Middle frontal gyrus (tissue), 1 donor: ENCODE measurements around the gene RIMBP3C.
"Not testable (repeated sequence)": the region's sequence is repeated elsewhere in the genome, so short reads cannot be mapped to it uniquely, and the experiment has no call there.

Experiments used
- DNase-seq: peaks from one replicate; pipeline ENCODE4 v3.0.0-alpha.2; 2015; ENCODE audit warnings: low spot score; ENCODE audit errors: extremely low spot score

Gene RIMBP3C

GRCh38 chr22:21526705-21527500, 24.4 kb downstream of the RIMBP3C start:
- DNase-seq, result not testable (repeated sequence)

DNA sequence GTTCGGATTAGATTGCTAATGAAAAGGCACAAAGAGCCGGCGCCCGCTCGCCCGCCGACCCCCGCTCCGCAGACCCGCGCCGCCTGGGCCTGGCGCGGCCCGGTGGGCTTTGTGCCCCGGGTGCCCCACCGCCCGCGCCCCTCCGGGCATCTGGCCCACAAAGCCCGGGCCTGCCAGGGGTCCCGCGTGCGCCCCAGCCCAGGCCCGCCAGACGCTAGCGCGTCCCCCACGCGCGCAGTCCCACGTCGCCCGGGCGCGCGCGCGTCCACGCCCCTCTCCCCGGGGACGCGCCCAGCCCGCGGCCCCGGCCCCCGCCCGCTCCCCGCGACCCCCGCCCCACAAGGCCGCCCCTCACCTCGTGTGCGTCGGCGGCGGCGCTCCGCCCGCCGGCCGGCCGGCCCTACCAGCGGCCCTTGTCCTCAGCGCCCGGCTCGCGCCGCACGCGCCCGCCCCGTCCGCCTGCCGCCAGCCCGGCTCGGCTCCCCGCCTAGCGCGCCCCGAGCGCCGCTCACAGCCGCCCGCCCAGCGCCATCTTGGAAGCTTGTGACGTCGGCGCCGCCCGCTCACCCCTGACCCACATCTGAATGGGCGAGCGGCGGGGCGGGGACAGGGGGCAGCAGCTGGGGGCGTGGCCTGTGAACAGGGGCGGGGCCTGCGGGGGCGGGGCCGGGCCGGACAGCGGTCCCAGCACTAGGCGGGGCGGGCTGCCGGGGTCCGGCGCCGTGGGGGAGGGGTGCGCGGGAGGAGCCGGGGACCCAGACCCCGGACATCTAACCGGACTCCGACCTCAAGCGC, 34.1 kb downstream of the RIMBP3C start:
- not testable (repeated sequence) for DNase-seq

DNA sequence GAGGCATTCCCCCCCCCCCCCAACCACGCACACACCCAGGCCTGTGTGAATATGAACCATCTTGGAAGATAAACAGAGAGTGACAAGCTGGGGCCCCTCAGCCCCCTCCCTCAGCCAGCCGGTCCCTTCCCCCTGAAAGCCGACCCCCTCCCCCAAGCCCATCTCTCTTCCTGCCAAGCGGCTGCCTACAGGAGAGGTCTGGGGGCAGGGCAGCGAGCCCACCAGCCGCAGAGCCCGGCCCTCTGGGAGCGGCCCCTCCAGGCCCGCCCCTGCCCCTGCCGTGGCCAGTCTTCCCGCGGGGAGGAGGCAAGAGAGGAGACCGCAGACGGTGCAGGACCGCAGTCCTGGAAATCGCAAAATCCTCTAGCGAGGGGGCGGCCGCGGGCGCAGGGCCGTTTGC, 34.7 kb downstream of the RIMBP3C start:
- DNase-seq, result not testable (repeated sequence)

GRCh38 chr22:21515234-21515633, 36.0 kb downstream of the RIMBP3C start:
- DNase-seq, result not testable (repeated sequence)

DNA sequence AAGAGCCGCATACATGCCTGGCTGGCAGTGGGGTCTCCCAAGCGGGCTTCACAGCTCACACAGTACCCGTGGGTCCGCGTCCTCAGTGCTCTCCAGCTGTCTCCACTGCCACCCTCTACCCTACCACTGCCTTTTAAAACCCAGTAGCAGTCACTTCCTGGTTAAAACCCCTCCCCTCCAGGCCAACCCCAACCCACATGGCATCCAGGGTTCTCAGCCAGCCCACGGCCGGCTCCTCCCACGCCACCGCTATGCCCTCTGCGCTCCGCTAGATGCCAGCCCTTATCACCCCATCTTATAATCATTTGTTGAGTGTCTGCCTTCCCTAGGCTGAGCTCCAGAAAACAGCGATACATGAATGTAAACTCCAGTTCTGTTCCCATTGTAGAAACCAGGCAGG, 37.1 kb downstream of the RIMBP3C start:
- not testable (repeated sequence) for DNase-seq

DNA sequence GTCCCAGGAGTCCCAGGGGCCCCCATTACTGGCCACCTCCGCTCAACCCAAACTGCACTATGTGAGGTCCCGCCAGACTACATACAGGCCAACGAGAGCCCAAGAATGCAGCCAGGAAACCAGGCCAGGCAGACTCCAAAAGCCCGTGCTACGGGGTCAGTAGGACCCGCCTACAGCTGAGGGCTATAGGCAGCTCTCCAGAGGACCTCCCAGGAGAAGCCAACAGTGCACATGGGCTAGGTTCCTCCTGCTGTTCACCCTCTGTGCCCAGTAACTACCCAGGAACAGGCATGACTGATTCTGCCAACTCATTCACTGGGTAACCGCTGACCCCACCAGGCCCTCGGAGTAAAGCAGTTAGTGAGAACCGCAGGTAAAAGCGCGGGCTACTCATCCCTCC, 39.2 kb downstream of the RIMBP3C start:
- not testable (repeated sequence) for DNase-seq

- DNase-seq, result not testable (repeated sequence)
Measured at GRCh38 chr22:21510397-21510796, 40.9 kb downstream of the RIMBP3C start.

- not testable (repeated sequence) for DNase-seq
Measured at GRCh38 chr22:21499623-21500506, 51.4 kb downstream of the RIMBP3C start.

DNA sequence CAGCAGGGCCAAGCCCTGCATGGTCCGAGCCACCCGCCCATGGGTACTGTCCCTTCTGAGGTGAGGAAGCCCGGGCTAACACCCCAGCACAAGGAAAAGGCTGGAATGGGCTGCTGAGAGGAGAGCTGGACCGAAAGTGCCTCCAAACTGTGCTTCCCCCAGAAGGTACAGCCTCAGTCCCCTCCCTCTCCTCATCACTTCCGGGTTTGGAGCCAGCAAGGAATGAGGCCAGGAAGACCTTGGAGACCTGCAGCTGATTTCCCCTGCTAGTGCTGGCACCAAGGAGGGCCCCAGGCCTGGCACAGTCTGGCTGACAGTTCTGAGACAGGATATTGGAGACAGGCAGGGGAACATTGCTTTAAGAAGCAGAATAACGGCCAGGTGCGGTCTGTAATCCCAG, 52.8 kb downstream of the RIMBP3C start:
- DNase-seq, result not testable (repeated sequence)

- not testable (repeated sequence) for DNase-seq
Measured at GRCh38 chr22:21497984-21498383, 53.3 kb downstream of the RIMBP3C start.
